IPS-20b (cell line): ENCODE measurements around the gene SLC38A1.

ENCODE experiments used
- H3K27ac ChIP-seq: one replicate; pipeline ENCODE4 v1.5.1; 2013; ENCODE audit warnings: low read length
- H3K27me3 ChIP-seq: 2 replicates; pipeline ENCODE4 v1.6.1; 2013; ENCODE audit warnings: mild to moderate bottlenecking, low read length, inconsistent platforms; ENCODE audit not compliant: insufficient read depth
- H3K36me3 ChIP-seq: 2 replicates; pipeline ENCODE4 v1.6.1; 2013; ENCODE audit warnings: low read depth, mild to moderate bottlenecking, inconsistent platforms, low read length, moderate library complexity; ENCODE audit not compliant: insufficient read depth
- H3K4me1 ChIP-seq: 2 replicates; pipeline ENCODE4 v1.6.1; 2013; ENCODE audit warnings: mild to moderate bottlenecking, control low read depth, inconsistent platforms, low read length, moderate library complexity; ENCODE audit not compliant: insufficient read depth
- H3K4me3 ChIP-seq: 2 replicates; pipeline ENCODE4 v1.5.1; 2013; ENCODE audit warnings: mild to moderate bottlenecking, low read length, inconsistent platforms
- H3K9ac ChIP-seq: 2 replicates; pipeline ENCODE4 v1.6.1; 2013; ENCODE audit warnings: low read depth, mild to moderate bottlenecking, inconsistent platforms, low read length, moderate library complexity
- H3K9me3 ChIP-seq: 2 replicates; pipeline ENCODE4 v1.6.1; 2013; ENCODE audit warnings: mild to moderate bottlenecking, low read depth, low read length, inconsistent platforms; ENCODE audit not compliant: insufficient read depth

SLC38A1 gene

DNA sequence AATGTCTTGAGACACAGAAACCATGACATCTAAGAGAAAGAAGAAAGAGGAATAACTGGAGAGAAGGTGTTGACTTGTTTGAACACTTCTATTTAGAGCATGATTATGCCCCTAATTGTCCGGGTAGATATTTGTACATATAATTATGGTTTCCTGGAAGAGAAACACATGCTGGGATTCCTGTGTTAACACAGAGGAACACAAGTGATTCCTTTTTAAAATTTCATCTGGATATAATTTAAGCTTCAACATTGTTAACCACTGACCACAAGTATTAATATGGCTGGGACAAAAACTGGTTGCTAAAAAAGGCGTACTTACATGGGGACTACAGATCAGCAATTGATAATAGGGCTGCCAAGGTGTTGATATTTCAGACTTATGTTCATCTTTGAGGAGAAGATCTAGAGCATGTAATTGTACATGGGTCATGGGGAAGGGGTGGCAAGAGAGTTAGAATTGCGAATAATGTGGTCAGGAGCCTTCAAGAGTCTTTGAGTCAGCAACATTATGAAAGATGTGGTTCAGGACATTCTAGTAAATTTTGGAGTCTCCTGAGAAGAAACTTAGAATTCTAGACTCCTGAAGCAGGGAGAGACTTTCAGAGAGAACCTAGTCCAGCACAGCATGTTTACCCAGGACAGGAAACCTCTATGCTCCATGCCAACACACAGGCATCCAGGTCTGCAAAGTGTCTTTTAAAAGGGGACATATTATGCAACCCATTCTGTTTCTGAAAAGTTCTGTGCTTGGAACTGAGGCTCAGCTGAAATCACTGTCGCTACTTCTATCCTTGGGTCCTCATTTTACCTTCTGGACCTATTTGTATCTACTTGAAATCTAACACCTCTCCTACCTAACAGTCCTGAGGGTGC is 56.5 kb downstream of the SLC38A1 start:
- Histone ChIP-seq H3K4me1 (peaks cover 19% of the 10 kb centered on the region; the same call in 1 of the 2 replicates), H3K9ac (no peak overlapping the region), H3K4me3 (no peak overlapping the region), H3K36me3 (peaks cover 98% of the 10 kb centered on the region), H3K27me3 (no peaks in the 10 kb centered on the region), H3K9me3 (no peaks in the 10 kb centered on the region), H3K27ac (no peak overlapping the region)

DNA sequence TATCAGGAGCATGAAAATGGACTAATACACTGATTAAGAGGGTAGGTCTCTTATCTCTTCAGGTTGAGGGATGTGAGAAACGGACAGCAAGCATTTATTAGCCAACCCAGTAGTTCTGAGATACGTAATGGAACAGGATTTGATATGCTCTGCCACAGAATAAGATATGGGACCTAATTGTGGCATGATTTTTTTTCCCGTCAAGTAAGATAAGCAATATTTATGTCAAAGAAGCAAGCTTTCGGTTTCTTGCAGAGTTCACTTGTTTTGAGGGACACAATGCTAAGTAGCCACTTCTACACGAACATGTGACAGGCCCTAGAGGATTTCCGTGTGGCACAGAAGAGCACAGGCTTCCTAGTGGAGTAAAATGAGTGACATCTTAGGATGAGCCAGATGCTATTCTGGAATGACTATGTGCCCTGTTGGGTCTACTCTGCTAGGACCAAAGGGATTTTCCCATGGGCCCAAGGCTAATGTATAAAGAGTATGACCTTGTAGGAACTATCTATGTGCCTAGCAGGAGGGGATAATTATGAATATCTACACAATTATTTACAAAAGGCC is 57.9 kb downstream of the SLC38A1 start:
- Histone ChIP-seq H3K36me3 (peaks cover 98% of the 10 kb centered on the region), H3K9ac (no peak overlapping the region), H3K27ac (no peak overlapping the region), H3K4me1 (peaks cover 19% of the 10 kb centered on the region; the same call in 1 of the 2 replicates), H3K9me3 (no peaks in the 10 kb centered on the region), H3K27me3 (no peaks in the 10 kb centered on the region), H3K4me3 (no peak overlapping the region)

GRCh38 chr12:46209914-46210872 is 58.6 kb downstream of the SLC38A1 start:
- Histone ChIP-seq H3K36me3 (peaks cover 99% of the 10 kb centered on the region), H3K27ac (no peak overlapping the region), H3K4me1 (peaks cover 19% of the 10 kb centered on the region; the same call in 1 of the 2 replicates), H3K4me3 (no peak overlapping the region), H3K9ac (no peak overlapping the region; the same call in 1 of the 2 replicates), H3K27me3 (no peaks in the 10 kb centered on the region), H3K9me3 (no peaks in the 10 kb centered on the region)

- H3K9ac ChIP-seq: no peak overlapping the region
- H3K27ac ChIP-seq: no peak overlapping the region
- H3K27me3 ChIP-seq: no peaks in the 10 kb centered on the region
- no peaks in the 10 kb centered on the region for H3K9me3 ChIP-seq
- peaks cover 19% of the 10 kb centered on the region; the same call in 1 of the 2 replicates for H3K4me1 ChIP-seq
- H3K4me3 ChIP-seq: no peak overlapping the region
- H3K36me3 ChIP-seq: peaks cover 99% of the 10 kb centered on the region
Observed at GRCh38 chr12:46209170-46209569, 59.7 kb downstream of the SLC38A1 start.

DNA sequence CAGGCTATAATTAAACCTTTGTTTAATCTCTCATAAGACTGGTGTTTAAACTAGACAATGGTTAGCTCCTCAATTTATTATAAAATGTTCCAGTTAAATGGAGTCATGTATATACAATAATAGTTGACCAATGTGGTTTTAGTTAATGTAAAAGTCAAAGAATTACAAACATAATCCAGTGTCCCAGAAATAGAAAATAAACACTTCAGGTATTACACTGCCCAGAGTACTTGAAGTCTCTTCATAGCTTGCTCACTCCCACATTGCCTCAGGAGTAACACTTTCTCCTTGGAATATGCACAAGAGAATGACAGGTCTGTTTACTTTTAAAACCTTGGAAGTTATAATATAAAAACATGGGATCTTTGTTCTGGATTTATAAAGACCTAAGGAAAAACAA is 60.5 kb downstream of the SLC38A1 start:
- H3K36me3 ChIP-seq: peaks cover 99% of the 10 kb centered on the region
- H3K4me1 ChIP-seq: peaks cover 19% of the 10 kb centered on the region; the same call in 1 of the 2 replicates
- H3K4me3 ChIP-seq: no peak overlapping the region
- H3K9ac ChIP-seq: no peak overlapping the region
- H3K27me3 ChIP-seq: no peaks in the 10 kb centered on the region
- no peaks in the 10 kb centered on the region for H3K9me3 ChIP-seq
- H3K27ac ChIP-seq: no peak overlapping the region

GRCh38 chr12:46207644-46208043 is 61.2 kb downstream of the SLC38A1 start:
- Histone ChIP-seq H3K9ac (no peak overlapping the region), H3K9me3 (no peaks in the 10 kb centered on the region), H3K4me1 (peaks cover 19% of the 10 kb centered on the region; the same call in 1 of the 2 replicates), H3K27me3 (no peaks in the 10 kb centered on the region), H3K4me3 (no peak overlapping the region), H3K36me3 (peaks cover 99% of the 10 kb centered on the region), H3K27ac (no peak overlapping the region)

DNA sequence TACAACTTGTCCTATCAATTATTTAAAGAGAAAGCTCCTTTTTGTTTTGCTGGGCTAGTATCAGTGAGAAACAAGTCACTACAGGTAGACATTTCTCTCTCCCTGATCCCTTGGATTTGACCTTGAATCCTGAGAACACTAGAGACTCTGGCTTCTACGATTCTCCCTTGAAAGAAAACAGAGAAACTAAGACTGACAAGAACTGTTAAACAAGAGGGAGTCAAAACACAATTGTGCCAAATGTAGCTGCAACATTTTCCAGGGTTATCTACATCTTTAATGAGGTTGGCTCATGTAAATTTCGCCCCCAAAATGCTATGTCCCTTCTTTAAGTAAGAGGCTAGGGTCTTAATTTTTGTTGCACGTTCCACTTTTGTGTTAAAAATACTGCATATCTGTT is 62.4 kb downstream of the SLC38A1 start:
- Histone ChIP-seq H3K4me1 (peaks cover 19% of the 10 kb centered on the region; the same call in 1 of the 2 replicates), H3K9me3 (no peaks in the 10 kb centered on the region), H3K27ac (no peak overlapping the region), H3K36me3 (peaks cover 99% of the 10 kb centered on the region), H3K9ac (no peak overlapping the region), H3K27me3 (no peaks in the 10 kb centered on the region), H3K4me3 (no peak overlapping the region)

DNA sequence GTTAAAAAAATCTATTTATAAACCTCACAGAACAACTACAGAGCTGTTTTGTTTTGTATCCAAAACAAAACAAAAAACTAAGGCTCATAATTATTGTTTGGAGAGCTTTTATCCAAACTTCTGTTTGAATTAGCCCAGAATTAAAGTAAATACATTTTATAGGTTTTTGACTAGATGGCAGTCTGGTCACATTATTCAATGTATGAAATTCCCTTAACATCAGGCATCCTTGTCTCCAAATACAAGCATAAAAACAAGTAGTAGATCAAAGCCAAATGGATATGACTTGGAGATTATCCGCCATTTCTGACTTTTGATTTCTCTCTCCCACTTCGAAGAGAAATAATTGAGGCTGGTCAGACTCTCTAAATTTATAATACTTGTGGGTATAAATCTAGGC is 63.5 kb downstream of the SLC38A1 start:
- Histone ChIP-seq H3K36me3 (peaks cover 99% of the 10 kb centered on the region), H3K4me1 (peaks cover 7% of the 10 kb centered on the region; the same call in 1 of the 2 replicates), H3K9ac (no peak overlapping the region), H3K4me3 (no peak overlapping the region), H3K27me3 (no peaks in the 10 kb centered on the region), H3K9me3 (no peaks in the 10 kb centered on the region), H3K27ac (no peak overlapping the region)

DNA sequence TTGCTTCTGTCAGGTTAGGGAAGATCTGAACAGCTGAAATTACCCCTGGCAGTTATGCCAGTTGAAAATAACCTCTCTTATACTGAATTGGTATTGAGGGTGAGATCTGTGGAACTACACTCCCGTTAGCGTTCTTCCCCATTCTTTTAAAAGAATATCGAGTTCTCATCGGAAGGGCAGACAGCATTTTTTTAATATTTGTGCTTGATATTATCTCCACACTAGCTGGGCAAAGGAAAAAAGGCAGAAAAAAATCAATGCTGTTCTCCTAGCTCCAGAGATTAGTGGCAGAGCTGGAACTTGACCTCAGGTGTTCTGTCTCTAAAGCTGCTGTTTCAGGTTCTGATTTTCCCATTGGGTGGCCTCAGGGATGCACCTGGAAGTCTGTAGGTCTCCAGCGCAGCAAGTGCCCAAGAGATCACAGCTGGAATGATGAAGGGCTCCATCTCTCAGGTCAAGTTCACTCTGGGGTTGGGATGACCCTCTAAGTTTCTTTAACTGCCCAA is 67.5 kb downstream of the SLC38A1 start:
- no peak overlapping the region for H3K27ac ChIP-seq
- no peak overlapping the region for H3K4me3 ChIP-seq
- H3K36me3 ChIP-seq: peaks cover 100% of the 10 kb centered on the region
- H3K9me3 ChIP-seq: peaks cover 29% of the 10 kb centered on the region
- no peak overlapping the region for H3K9ac ChIP-seq
- no peaks in the 10 kb centered on the region for H3K4me1 ChIP-seq
- no peaks in the 10 kb centered on the region for H3K27me3 ChIP-seq

GRCh38 chr12:46200551-46200950 is 68.3 kb downstream of the SLC38A1 start:
- Histone ChIP-seq H3K9me3 (peaks cover 37% of the 10 kb centered on the region), H3K4me1 (no peaks in the 10 kb centered on the region), H3K4me3 (no peak overlapping the region), H3K9ac (no peak overlapping the region), H3K27me3 (no peaks in the 10 kb centered on the region), H3K36me3 (peaks cover 100% of the 10 kb centered on the region), H3K27ac (no peak overlapping the region)

DNA sequence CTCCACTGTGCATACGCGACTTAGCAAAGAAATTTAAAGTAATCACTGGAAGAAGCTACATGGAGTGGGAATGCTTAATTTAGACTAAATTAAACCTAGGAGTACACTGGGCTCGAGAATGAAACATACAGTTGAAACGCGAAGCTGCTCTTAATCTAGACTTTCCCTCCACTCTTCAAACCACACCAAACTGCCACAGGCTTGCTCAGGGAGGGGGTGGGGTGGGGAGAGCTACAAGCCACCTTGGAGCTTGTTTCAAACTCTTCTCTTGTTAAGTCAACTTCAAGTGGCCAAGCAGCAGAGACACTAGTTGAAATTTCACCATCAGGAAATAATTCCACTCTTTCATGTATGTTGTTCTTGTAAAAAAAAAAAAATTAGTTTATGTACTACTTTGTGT is 69.9 kb downstream of the SLC38A1 start:
- Histone ChIP-seq H3K4me1 (no peaks in the 10 kb centered on the region), H3K36me3 (peaks cover 100% of the 10 kb centered on the region), H3K27me3 (no peaks in the 10 kb centered on the region), H3K9me3 (peaks cover 53% of the 10 kb centered on the region), H3K27ac (no peak overlapping the region), H3K9ac (no peak overlapping the region), H3K4me3 (no peak overlapping the region)
